ENCODE measurements around the gene STPG1.

STPG1 gene

GRCh38 chr1:24383381-24383940 lies 30.1 kb downstream of the STPG1 start:
- TF ChIP-seq EZH2 (IDR thresholded peaks at IDR 0.05; ENCODE audit: borderline replicate concordance, low read depth, low read length, severe bottlenecking): no peak
- TF ChIP-seq, protein P1, sequence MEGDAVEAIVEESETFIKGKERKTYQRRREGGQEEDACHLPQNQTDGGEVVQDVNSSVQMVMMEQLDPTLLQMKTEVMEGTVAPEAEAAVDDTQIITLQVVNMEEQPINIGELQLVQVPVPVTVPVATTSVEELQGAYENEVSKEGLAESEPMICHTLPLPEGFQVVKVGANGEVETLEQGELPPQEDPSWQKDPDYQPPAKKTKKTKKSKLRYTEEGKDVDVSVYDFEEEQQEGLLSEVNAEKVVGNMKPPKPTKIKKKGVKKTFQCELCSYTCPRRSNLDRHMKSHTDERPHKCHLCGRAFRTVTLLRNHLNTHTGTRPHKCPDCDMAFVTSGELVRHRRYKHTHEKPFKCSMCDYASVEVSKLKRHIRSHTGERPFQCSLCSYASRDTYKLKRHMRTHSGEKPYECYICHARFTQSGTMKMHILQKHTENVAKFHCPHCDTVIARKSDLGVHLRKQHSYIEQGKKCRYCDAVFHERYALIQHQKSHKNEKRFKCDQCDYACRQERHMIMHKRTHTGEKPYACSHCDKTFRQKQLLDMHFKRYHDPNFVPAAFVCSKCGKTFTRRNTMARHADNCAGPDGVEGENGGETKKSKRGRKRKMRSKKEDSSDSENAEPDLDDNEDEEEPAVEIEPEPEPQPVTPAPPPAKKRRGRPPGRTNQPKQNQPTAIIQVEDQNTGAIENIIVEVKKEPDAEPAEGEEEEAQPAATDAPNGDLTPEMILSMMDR (IDR thresholded peaks at IDR 0.05; ENCODE audit: borderline replicate concordance, extremely low read depth, low read length, poor library complexity, severe bottlenecking): no peak
- Histone ChIP-seq H3K9ac (ENCODE audit: low read depth, low read length) (no peak overlapping the region), H3K4me1 (ENCODE audit: insufficient read depth, low read length) (no peaks in the 10 kb centered on the region), H2AFZ (ENCODE audit: low read depth, low read length) (no peak overlapping the region), H3K79me2 (ENCODE audit: insufficient read depth, low read length) (no peaks in the 10 kb centered on the region), H3K27ac (ENCODE audit: low read length) (no peak overlapping the region), H3K4me3 (ENCODE audit: low read depth in 1 of 2, low read length in 2 of 2) (no peak overlapping the region), H3K4me2 (ENCODE audit: insufficient read depth, low read length) (no peak overlapping the region), H4K20me1 (ENCODE audit: insufficient read depth, low read length) (no peaks in the 10 kb centered on the region), H3K9me3 (ENCODE audit: insufficient read depth, low read length, severe bottlenecking) (no peaks in the 10 kb centered on the region), H3K27me3 (ENCODE audit: insufficient read depth, low read length, poor library complexity) (peaks cover 18% of the 10 kb centered on the region), H3K36me3 (ENCODE audit: insufficient read depth, low read length) (no peaks in the 10 kb centered on the region)
- ATAC-seq (ENCODE audit: insufficient read depth, low read depth) (no peak), DNase-seq (no peak)

- no peak for DNase-seq
- Histone ChIP-seq H3K36me3 (ENCODE audit: insufficient read depth, low read length) (no peaks in the 10 kb centered on the region), H3K27me3 (ENCODE audit: insufficient read depth, low read length, poor library complexity) (peaks cover 14% of the 10 kb centered on the region), H4K20me1 (ENCODE audit: insufficient read depth, low read length) (no peaks in the 10 kb centered on the region), H3K79me2 (ENCODE audit: insufficient read depth, low read length) (no peaks in the 10 kb centered on the region), H3K4me3 (ENCODE audit: low read depth in 1 of 2, low read length in 2 of 2) (no peak overlapping the region), H3K4me2 (ENCODE audit: insufficient read depth, low read length) (no peak overlapping the region), H3K27ac (ENCODE audit: low read length) (no peak overlapping the region), H3K9me3 (ENCODE audit: insufficient read depth, low read length, severe bottlenecking) (no peaks in the 10 kb centered on the region), H2AFZ (ENCODE audit: low read depth, low read length) (no peak overlapping the region), H3K9ac (ENCODE audit: low read depth, low read length) (no peak overlapping the region), H3K4me1 (ENCODE audit: insufficient read depth, low read length) (no peaks in the 10 kb centered on the region)
- ATAC-seq (ENCODE audit: insufficient read depth, low read depth): no peak
- no peak for TF ChIP-seq EZH2 (IDR thresholded peaks at IDR 0.05; ENCODE audit: borderline replicate concordance, low read depth, low read length, severe bottlenecking)
- TF ChIP-seq, protein P1 (IDR thresholded peaks at IDR 0.05; ENCODE audit: borderline replicate concordance, extremely low read depth, low read length, poor library complexity, severe bottlenecking): no peak
Observed at GRCh38 chr1:24382165-24382577, 31.4 kb downstream of the STPG1 start.

GRCh38 chr1:24381256-24381655 lies 32.3 kb downstream of the STPG1 start:
- DNase-seq: no peak
- TF ChIP-seq EZH2 (IDR thresholded peaks at IDR 0.05; ENCODE audit: borderline replicate concordance, low read depth, low read length, severe bottlenecking): no peak
- TF ChIP-seq, protein P1 (IDR thresholded peaks at IDR 0.05; ENCODE audit: borderline replicate concordance, extremely low read depth, low read length, poor library complexity, severe bottlenecking): no peak
- H3K4me1 ChIP-seq (ENCODE audit: insufficient read depth, low read length): no peaks in the 10 kb centered on the region
- ATAC-seq (ENCODE audit: insufficient read depth, low read depth): no peak
- H3K4me2 ChIP-seq (ENCODE audit: insufficient read depth, low read length): no peak overlapping the region
- no peaks in the 10 kb centered on the region for H3K79me2 ChIP-seq (ENCODE audit: insufficient read depth, low read length)
- H3K9me3 ChIP-seq (ENCODE audit: insufficient read depth, low read length, severe bottlenecking): no peaks in the 10 kb centered on the region
- no peak overlapping the region for H3K4me3 ChIP-seq (ENCODE audit: low read depth in 1 of 2, low read length in 2 of 2)
- no peaks in the 10 kb centered on the region for H4K20me1 ChIP-seq (ENCODE audit: insufficient read depth, low read length)
- H3K9ac ChIP-seq (ENCODE audit: low read depth, low read length): no peak overlapping the region
- no peak overlapping the region for H3K27ac ChIP-seq (ENCODE audit: low read length)
- no peak overlapping the region for H2AFZ ChIP-seq (ENCODE audit: low read depth, low read length)
- peaks cover 18% of the 10 kb centered on the region for H3K27me3 ChIP-seq (ENCODE audit: insufficient read depth, low read length, poor library complexity)
- no peaks in the 10 kb centered on the region for H3K36me3 ChIP-seq (ENCODE audit: insufficient read depth, low read length)
